Tibial artery (tissue), 4 donors: ENCODE data around the gene L3MBTL3.

ENCODE experiments used
- DNase-seq, 2 donors: peaks; one replicate each; pipeline ENCODE4 v3.0.0-alpha.2; 2019
- H3K27ac ChIP-seq, 2 donors: fragments of 200-600 bp; sonication (generic) in 1 of 2; 1 replicate in 1 of 2; 2 replicates in 1 of 2; pipeline ENCODE4 v1.5.1; 2018 to 2019; ENCODE audit warnings: mild to moderate bottlenecking in 1 of 2
- H3K27me3 ChIP-seq, 2 donors: fragments of 200-600 bp; sonication (generic) in 1 of 2; one replicate each; pipeline versions ENCODE4 v1.5.1 to v1.6.0; 2016 to 2019
- H3K36me3 ChIP-seq, 3 donors: fragments of 200-600 bp; sonication (generic) in 2 of 3; one replicate each; pipeline ENCODE4 v1.5.1; 2016 to 2019; ENCODE audit warnings: mild to moderate bottlenecking in 2 of 3
- H3K4me1 ChIP-seq, 4 donors: fragments of 200-600 bp; sonication (generic) in 2 of 4; 1 replicate in 3 of 4; 2 replicates in 1 of 4; pipeline ENCODE4 v1.5.1; 2016 to 2019
- H3K4me3 ChIP-seq, 2 donors: fragments of 200-600 bp; sonication (generic) in 1 of 2; 1 replicate in 1 of 2; 2 replicates in 1 of 2; pipeline ENCODE4 v1.5.1; 2018 to 2019; ENCODE audit warnings: mild to moderate bottlenecking in 2 of 2
- H3K9me3 ChIP-seq, 3 donors: fragments of 200-600 bp; sonication (generic) in 1 of 3; one replicate each; pipeline ENCODE4 v1.5.1; 2016 to 2019
- intact Hi-C: fragments of 100-400 bp; cut with DNase I; formaldehyde crosslinking; loops from one replicate; pipeline ENCODE4 v1.15.0; 2023; ENCODE audit warnings: low total_unique reads
- TF ChIP-seq, protein P1 (sequence below), 2 experiments: fragments of 200-600 bp in 1 of 2; fragments of 450-650 bp in 1 of 2; IDR thresholded peaks; one replicate each; pipeline ENCODE4 v1.5.1; 2017 to 2019; ENCODE audit warnings: antibody characterized with exemption in 2 of 2, mild to moderate bottlenecking in 1 of 2, moderate library complexity in 1 of 2

Gene L3MBTL3

GRCh38 chr6:130189531-130190397 is 171.4 kb downstream of the L3MBTL3 start:
- intact Hi-C loops = no loop called here
- H3K9me3 ChIP-seq = no peaks in the 10 kb centered on the region
- no peak for DNase-seq
- no peak overlapping the region for H3K27ac ChIP-seq
- H3K4me1 ChIP-seq = no peaks in the 10 kb centered on the region
- TF ChIP-seq, protein P1, sequence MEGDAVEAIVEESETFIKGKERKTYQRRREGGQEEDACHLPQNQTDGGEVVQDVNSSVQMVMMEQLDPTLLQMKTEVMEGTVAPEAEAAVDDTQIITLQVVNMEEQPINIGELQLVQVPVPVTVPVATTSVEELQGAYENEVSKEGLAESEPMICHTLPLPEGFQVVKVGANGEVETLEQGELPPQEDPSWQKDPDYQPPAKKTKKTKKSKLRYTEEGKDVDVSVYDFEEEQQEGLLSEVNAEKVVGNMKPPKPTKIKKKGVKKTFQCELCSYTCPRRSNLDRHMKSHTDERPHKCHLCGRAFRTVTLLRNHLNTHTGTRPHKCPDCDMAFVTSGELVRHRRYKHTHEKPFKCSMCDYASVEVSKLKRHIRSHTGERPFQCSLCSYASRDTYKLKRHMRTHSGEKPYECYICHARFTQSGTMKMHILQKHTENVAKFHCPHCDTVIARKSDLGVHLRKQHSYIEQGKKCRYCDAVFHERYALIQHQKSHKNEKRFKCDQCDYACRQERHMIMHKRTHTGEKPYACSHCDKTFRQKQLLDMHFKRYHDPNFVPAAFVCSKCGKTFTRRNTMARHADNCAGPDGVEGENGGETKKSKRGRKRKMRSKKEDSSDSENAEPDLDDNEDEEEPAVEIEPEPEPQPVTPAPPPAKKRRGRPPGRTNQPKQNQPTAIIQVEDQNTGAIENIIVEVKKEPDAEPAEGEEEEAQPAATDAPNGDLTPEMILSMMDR (IDR thresholded peaks at IDR 0.05) = no peak
- H3K27me3 ChIP-seq = no peaks in the 10 kb centered on the region
- no peak overlapping the region for H3K4me3 ChIP-seq
- H3K36me3 ChIP-seq = no peaks in the 10 kb centered on the region
